Trophoblast cell (in vitro differentiated cells and primary cell): ENCODE results near the gene F7.

Source experiments
- DNase-seq, 2 donors: peaks; one replicate each; pipeline ENCODE4 v3.0.0-alpha.2; 2016
- H2AFZ ChIP-seq: 2 replicates; pipeline ENCODE4 v1.6.1; 2013; ENCODE audit warnings: low read length, moderate library complexity, mild to moderate bottlenecking; ENCODE audit not compliant: insufficient read depth, poor library complexity
- H2AK5ac ChIP-seq: 2 replicates; pipeline ENCODE4 v1.6.1; 2013; ENCODE audit warnings: mild to moderate bottlenecking, low read length
- H2BK120ac ChIP-seq: 2 replicates; pipeline ENCODE4 v1.6.1; 2013; ENCODE audit warnings: low read length, mild to moderate bottlenecking, moderate library complexity; ENCODE audit not compliant: insufficient read depth, poor library complexity
- H2BK12ac ChIP-seq: 2 replicates; pipeline ENCODE4 v1.6.1; 2013; ENCODE audit warnings: mild to moderate bottlenecking, low read length, moderate library complexity
- H2BK5ac ChIP-seq: 2 replicates; pipeline ENCODE4 v1.6.1; 2013; ENCODE audit warnings: low read length, low read depth, moderate library complexity, mild to moderate bottlenecking; ENCODE audit not compliant: poor library complexity
- H3K14ac ChIP-seq: 2 replicates; pipeline ENCODE4 v1.6.1; 2013; ENCODE audit warnings: mild to moderate bottlenecking, low read length
- H3K18ac ChIP-seq: 2 replicates; pipeline ENCODE4 v1.6.1; 2013; ENCODE audit warnings: mild to moderate bottlenecking, low read length
- H3K23ac ChIP-seq: 2 replicates; pipeline ENCODE4 v1.6.1; 2013; ENCODE audit warnings: low read length
- H3K27ac ChIP-seq: 2 replicates; pipeline ENCODE4 v1.5.1; 2013; ENCODE audit warnings: low read depth, mild to moderate bottlenecking, inconsistent platforms, low read length, moderate library complexity
- H3K27me3 ChIP-seq: 2 replicates; pipeline ENCODE4 v1.6.1; 2013; ENCODE audit warnings: inconsistent platforms, mild to moderate bottlenecking, low read length, moderate library complexity; ENCODE audit not compliant: insufficient read depth
- H3K36me3 ChIP-seq, 2 experiments: 1 replicate in 1 of 2; 2 replicates in 1 of 2; pipeline ENCODE4 v1.6.1; 2013; ENCODE audit warnings: low read length in 2 of 2, mild to moderate bottlenecking in 2 of 2, moderate library complexity in 1 of 2; ENCODE audit not compliant: insufficient read depth in 2 of 2, control insufficient read depth in 1 of 2
- H3K4ac ChIP-seq: 2 replicates; pipeline ENCODE4 v1.6.1; 2013; ENCODE audit warnings: low read depth, mild to moderate bottlenecking, low read length, moderate library complexity
- H3K4me1 ChIP-seq, 2 experiments: 1 replicate in 1 of 2; 2 replicates in 1 of 2; pipeline ENCODE4 v1.6.1; 2013; ENCODE audit warnings: low read length in 2 of 2, mild to moderate bottlenecking in 2 of 2, moderate library complexity in 1 of 2; ENCODE audit not compliant: insufficient read depth in 2 of 2, control insufficient read depth in 1 of 2
- H3K4me2 ChIP-seq: 2 replicates; pipeline ENCODE4 v1.6.1; 2013; ENCODE audit warnings: inconsistent platforms, mild to moderate bottlenecking, low read length, moderate library complexity
- H3K4me3 ChIP-seq: 2 replicates; pipeline ENCODE4 v1.5.1; 2013; ENCODE audit warnings: mild to moderate bottlenecking, low read depth, low read length, inconsistent platforms
- H3K79me1 ChIP-seq: one replicate; pipeline ENCODE4 v1.6.1; 2013; ENCODE audit warnings: low read length
- H3K79me2 ChIP-seq: 2 replicates; pipeline ENCODE4 v1.6.1; 2013; ENCODE audit warnings: low read length, mild to moderate bottlenecking; ENCODE audit not compliant: control insufficient read depth, insufficient read depth, poor library complexity
- H3K9ac ChIP-seq: 2 replicates; pipeline ENCODE4 v1.6.1; 2013; ENCODE audit warnings: mild to moderate bottlenecking, low read length
- H3K9me3 ChIP-seq: 2 replicates; pipeline ENCODE4 v1.6.1; 2013; ENCODE audit warnings: low read depth, mild to moderate bottlenecking, control low read depth, inconsistent platforms, low read length; ENCODE audit not compliant: insufficient read depth
- H4K12ac ChIP-seq: 2 replicates; pipeline ENCODE4 v1.6.1; 2013; ENCODE audit warnings: low read depth, mild to moderate bottlenecking, low read length, moderate library complexity
- H4K8ac ChIP-seq: 2 replicates; pipeline ENCODE4 v1.6.1; 2013; ENCODE audit warnings: low read depth, mild to moderate bottlenecking, low read length, moderate library complexity
- H4K91ac ChIP-seq: one replicate; pipeline ENCODE4 v1.6.1; 2013; ENCODE audit warnings: low read depth, mild to moderate bottlenecking, low read length, moderate library complexity
- WGBS: extraction: QIAGEN DNeasy Blood & Tissue Kit; methylation state at CpG from one replicate; pipeline ENCODE4 v1.1.7; 2013; ENCODE audit warnings: missing lambda C conversion rate; ENCODE audit not compliant: insufficient read length, insufficient coverage; ENCODE audit errors: extremely low coverage; 5-methylcytosine and 5-hydroxymethylcytosine counted together

F7 gene

GRCh38 chr13:113069861-113070805 lies 35.5 kb upstream of the F7 start:
- no CpG with 5 or more reads among the region's 41 CpGs for WGBS
- Histone ChIP-seq H3K27me3 (no peaks in the 10 kb centered on the region), H3K4me2 (no peak overlapping the region)

DNA sequence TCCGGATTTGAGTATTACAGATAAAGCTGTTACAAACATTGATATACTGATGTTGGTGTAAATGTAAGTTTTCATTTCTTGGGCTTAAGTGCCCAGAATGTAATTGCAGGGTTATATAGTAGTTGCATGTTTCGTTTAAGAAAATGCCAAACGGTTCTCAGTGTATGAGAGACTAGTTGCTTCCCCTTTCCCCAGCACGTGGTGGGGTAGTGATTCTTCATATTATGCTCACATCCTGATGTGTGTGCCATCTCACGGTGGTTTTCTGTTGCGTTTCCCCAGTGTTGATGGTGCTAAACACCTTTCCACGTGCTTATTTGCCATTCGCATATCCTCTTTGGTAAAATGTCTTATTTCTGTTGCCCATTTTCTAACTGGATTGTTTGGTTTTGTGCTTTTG lies 34.7 kb upstream of the F7 start:
- H2BK5ac ChIP-seq: no peak overlapping the region
- H3K9ac ChIP-seq: no peak overlapping the region
- no peaks in the 10 kb centered on the region for H3K27me3 ChIP-seq
- H3K36me3 ChIP-seq: no peaks in the 10 kb centered on the region
- no peak overlapping the region for H4K8ac ChIP-seq
- no peak overlapping the region for H3K4me3 ChIP-seq
- no peak overlapping the region for H3K27ac ChIP-seq
- H3K79me2 ChIP-seq: no peaks in the 10 kb centered on the region
- no peak overlapping the region for H2BK120ac ChIP-seq
- H3K79me1 ChIP-seq: no peaks in the 10 kb centered on the region
- H4K91ac ChIP-seq: no peak overlapping the region
- no peak overlapping the region for H2AFZ ChIP-seq
- no peak overlapping the region for H3K4ac ChIP-seq
- no peak overlapping the region for H4K12ac ChIP-seq
- WGBS: no CpG with 5 or more reads among the region's 8 CpGs
- no peak overlapping the region for H3K23ac ChIP-seq
- H3K9me3 ChIP-seq: no peaks in the 10 kb centered on the region
- H3K18ac ChIP-seq: no peak overlapping the region
- DNase-seq: no peak
- H2AK5ac ChIP-seq: no peak overlapping the region
- no peak overlapping the region for H3K14ac ChIP-seq
- no peaks in the 10 kb centered on the region for H3K4me1 ChIP-seq
- H3K4me2 ChIP-seq: no peak overlapping the region
- no peak overlapping the region for H2BK12ac ChIP-seq

More at GRCh38 chr13:113069861-113070805, 35.5 kb upstream of the F7 start:
- no peak for DNase-seq
- Histone ChIP-seq H2BK5ac (no peak overlapping the region), H3K36me3 (no peaks in the 10 kb centered on the region), H3K23ac (no peak overlapping the region), H3K9me3 (no peaks in the 10 kb centered on the region), H3K79me1 (no peaks in the 10 kb centered on the region), H2AK5ac (no peak overlapping the region), H2BK120ac (no peak overlapping the region), H2AFZ (no peak overlapping the region), H3K79me2 (no peaks in the 10 kb centered on the region), H3K18ac (no peak overlapping the region), H3K9ac (no peak overlapping the region), H3K4ac (no peak overlapping the region), H3K4me3 (no peak overlapping the region), H4K91ac (no peak overlapping the region), H3K27ac (no peak overlapping the region), H3K14ac (no peak overlapping the region), H4K12ac (no peak overlapping the region), H3K4me1 (no peaks in the 10 kb centered on the region), H2BK12ac (no peak overlapping the region), H4K8ac (no peak overlapping the region)

- no peak overlapping the region for H2BK5ac ChIP-seq
- no peak overlapping the region for H3K4ac ChIP-seq
- no peak overlapping the region for H2AFZ ChIP-seq
- H3K9me3 ChIP-seq: no peaks in the 10 kb centered on the region
- no peak overlapping the region for H3K14ac ChIP-seq
- no peak overlapping the region for H2BK12ac ChIP-seq
- H3K4me1 ChIP-seq: no peaks in the 10 kb centered on the region
- H3K9ac ChIP-seq: no peak overlapping the region
- H3K27ac ChIP-seq: no peak overlapping the region
- no peaks in the 10 kb centered on the region for H3K79me2 ChIP-seq
- H3K27me3 ChIP-seq: no peaks in the 10 kb centered on the region
- H2AK5ac ChIP-seq: no peak overlapping the region
- no peak overlapping the region for H3K18ac ChIP-seq
- DNase-seq: no peak
- H3K36me3 ChIP-seq: no peaks in the 10 kb centered on the region
- no peaks in the 10 kb centered on the region for H3K79me1 ChIP-seq
- H4K91ac ChIP-seq: no peak overlapping the region
- no peak overlapping the region for H4K12ac ChIP-seq
- H4K8ac ChIP-seq: no peak overlapping the region
- WGBS: no CpG with 5 or more reads among the region's 3 CpGs
- H2BK120ac ChIP-seq: no peak overlapping the region
- H3K4me2 ChIP-seq: no peak overlapping the region
- no peak overlapping the region for H3K4me3 ChIP-seq
- no peak overlapping the region for H3K23ac ChIP-seq
These were observed 33.2 kb upstream of the F7 start for GRCh38 chr13:113072376-113072775.

GRCh38 chr13:113073942-113074341 lies 31.6 kb upstream of the F7 start:
- no peak overlapping the region for H4K8ac ChIP-seq
- H3K79me2 ChIP-seq: no peaks in the 10 kb centered on the region
- H4K91ac ChIP-seq: no peak overlapping the region
- no peak overlapping the region for H3K27ac ChIP-seq
- H3K27me3 ChIP-seq: no peaks in the 10 kb centered on the region
- no peak overlapping the region for H3K4ac ChIP-seq
- H3K4me3 ChIP-seq: no peak overlapping the region
- H3K36me3 ChIP-seq: no peaks in the 10 kb centered on the region
- no peak overlapping the region for H2AFZ ChIP-seq
- H2BK12ac ChIP-seq: no peak overlapping the region
- H4K12ac ChIP-seq: no peak overlapping the region
- no peak overlapping the region for H3K14ac ChIP-seq
- H3K23ac ChIP-seq: no peak overlapping the region
- no peak overlapping the region for H2BK5ac ChIP-seq
- H3K18ac ChIP-seq: no peak overlapping the region
- H3K9me3 ChIP-seq: no peaks in the 10 kb centered on the region
- no peak for DNase-seq
- H2AK5ac ChIP-seq: no peak overlapping the region
- H3K9ac ChIP-seq: no peak overlapping the region
- no peaks in the 10 kb centered on the region for H3K79me1 ChIP-seq
- no peaks in the 10 kb centered on the region for H3K4me1 ChIP-seq
- H2BK120ac ChIP-seq: no peak overlapping the region
- no peak overlapping the region for H3K4me2 ChIP-seq
- WGBS: no CpG with 5 or more reads among the region's 11 CpGs
